Measurements from ENCODE around the gene GABBR2. TPM values are rescaled to one million over a fixed set of nuclear protein-coding genes. Genes with fewer than 3 reads are reported as not detected.

The GABBR2 gene
- total and polyA plus RNA-seq, 9 of the 15 experiments (the other 6 are each of a cell fraction or from before 2014, with no cell fraction given): 0.15 to 1.9 (median 0.32) TPM

GRCh38 chr9:98479449-98479848 is 229.3 kb downstream of the GABBR2 start:
- Histone ChIP-seq H3K4me3 (no peak overlapping the region), H3K36me3 (ENCODE audit: control insufficient read depth, insufficient read depth, low read length) (no peaks in the 10 kb centered on the region), H3K9me3 (replicated peaks; ENCODE audit: control insufficient read depth, insufficient read depth, low read depth, low read length) (no peaks in the 10 kb centered on the region), H4K20me1 (replicated peaks; ENCODE audit: control insufficient read depth, insufficient read depth, low read length) (no peaks in the 10 kb centered on the region), H3K27me3 (ENCODE audit: control insufficient read depth in 2 of 2, insufficient read depth in 2 of 2, low read length in 2 of 2) (peaks cover 0 to 6% of the 10 kb centered on the region in 2 experiments; a peak in 1 of 5 replicates), H3K27ac (ENCODE audit: extremely low read depth, low read depth, low read length) (no peak overlapping the region), H3K4me1 (replicated peaks in 1 of 2; ENCODE audit: control insufficient read depth in 2 of 2, insufficient read depth in 2 of 2, low read length in 2 of 2) (peaks cover 0 to 10% of the 10 kb centered on the region in 2 experiments; a peak in 3 of 5 replicates), H3K9me1 (ENCODE audit: control insufficient read depth, insufficient read depth, low read length) (no peaks in the 10 kb centered on the region), H3K4me2 (ENCODE audit: insufficient read depth, low read length) (no peak overlapping the region), H2AFZ (ENCODE audit: low read depth, low read length) (no peak overlapping the region; the same call in 1 of the 2 replicates), H3K9ac (ENCODE audit: insufficient read depth in 1 of 2, low read depth in 2 of 2, low read length in 2 of 2) (no peak overlapping the region), H3K79me2 (ENCODE audit: control insufficient read depth, insufficient read depth, low read length) (no peaks in the 10 kb centered on the region)
- no peak for TF ChIP-seq ELF2 (CRISPR knock-in tag; IDR thresholded peaks at IDR 0.05)
- peak; percentile 54 for TF ChIP-seq USF1 (CRISPR knock-in tag; IDR thresholded peaks at IDR 0.05)
- intact Hi-C loops (cut with micrococcal nuclease) (no loop called here), in situ Hi-C loops (cut with MboI) (no loop called here)
- DNase-seq (ENCODE audit: extremely low read depth in 1 of 4, low spot score in 3 of 4) (no peak), ATAC-seq (no peak), FAIRE-seq (no peak)
- WGBS (ENCODE audit: insufficient coverage, low coverage, missing lambda C conversion rate): 41% methylated on average over 8 of the region's 8 CpGs
- BruUV-seq (replicated peaks): no TSS peak
- ChIA-PET POLR2A (interaction anchor here (1.2 kb wide), 1 partner anchor 23 kb away, joined by 5 read pairs; no protein-coding TSS in a partner anchor), CTCF (ENCODE audit: low intra/inter-chr PET ratio) (no interaction called here)

GRCh38 chr9:98477884-98478283 is 230.9 kb downstream of the GABBR2 start:
- intact Hi-C loops (cut with micrococcal nuclease): no loop called here
- ChIA-PET POLR2A (interaction anchor here (0.6 kb wide), 1 partner anchor 11 kb away, joined by 4 read pairs; no protein-coding TSS in a partner anchor), CTCF (ENCODE audit: low intra/inter-chr PET ratio) (no interaction called here)
- BruUV-seq (replicated peaks): no TSS peak
- H3K4me1 ChIP-seq (replicated peaks in 1 of 2; ENCODE audit: control insufficient read depth in 2 of 2, insufficient read depth in 2 of 2, low read length in 2 of 2): peaks cover 0 to 10% of the 10 kb centered on the region in 2 experiments; a peak in 2 of 5 replicates
- in situ Hi-C loops (cut with MboI): no loop called here
- no peaks in the 10 kb centered on the region for H3K9me1 ChIP-seq (ENCODE audit: control insufficient read depth, insufficient read depth, low read length)
- no peaks in the 10 kb centered on the region for H4K20me1 ChIP-seq (replicated peaks; ENCODE audit: control insufficient read depth, insufficient read depth, low read length)
- no peak overlapping the region for H2AFZ ChIP-seq (ENCODE audit: low read depth, low read length)
- H3K4me2 ChIP-seq (ENCODE audit: insufficient read depth, low read length): no peak overlapping the region
- WGBS (ENCODE audit: insufficient coverage, low coverage, missing lambda C conversion rate): 55% methylated on average over 5 of the region's 5 CpGs
- no peak for FAIRE-seq
- no peak overlapping the region for H3K4me3 ChIP-seq
- H3K79me2 ChIP-seq (ENCODE audit: control insufficient read depth, insufficient read depth, low read length): no peaks in the 10 kb centered on the region
- no peak for ATAC-seq
- no peak overlapping the region for H3K27ac ChIP-seq (ENCODE audit: extremely low read depth, low read depth, low read length)
- no peaks in the 10 kb centered on the region for H3K9me3 ChIP-seq (replicated peaks; ENCODE audit: control insufficient read depth, insufficient read depth, low read depth, low read length)
- no peaks in the 10 kb centered on the region for H3K36me3 ChIP-seq (ENCODE audit: control insufficient read depth, insufficient read depth, low read length)
- no peak for DNase-seq (ENCODE audit: extremely low read depth in 1 of 4, low spot score in 3 of 4)
- H3K27me3 ChIP-seq (ENCODE audit: control insufficient read depth in 2 of 2, insufficient read depth in 2 of 2, low read length in 2 of 2): 0 out of 5 replicates have a peak, but pooled peaks cover 0 to 2% of the 10 kb centered on the region in 2 experiments
- no peak overlapping the region for H3K9ac ChIP-seq (ENCODE audit: insufficient read depth in 1 of 2, low read depth in 2 of 2, low read length in 2 of 2)
- TF ChIP-seq ZNF24 (IDR thresholded peaks at IDR 0.05) (no peak), RBM25 (IDR thresholded peaks at IDR 0.05; ENCODE audit: low read depth, low read length, severe bottlenecking) (peak; percentile 72), ZBTB40 (IDR thresholded peaks at IDR 0.05) (no peak), ZBTB40 (CRISPR knock-in tag; IDR thresholded peaks at IDR 0.05) (no peak), ZNF778 (CRISPR knock-in tag; IDR thresholded peaks at IDR 0.05) (no peak)

Measured in K562 (cell line).